PFSK-1 (cell line): ENCODE measurements around the gene MSI2.

Experiments used
- POLR2AphosphoS5 ChIP-seq: IDR thresholded peaks from 2 replicates; pipeline ENCODE4 v1.6.1; 2012; ENCODE audit warnings: low read depth, mild to moderate bottlenecking, control low read depth, low read length, moderate library complexity
- REST ChIP-seq, 2 experiments: IDR thresholded peaks; 2 replicates each; pipeline versions ENCODE4 v1.6.1 to v1.8.0; 2011 to 2012; ENCODE audit warnings: low read depth in 2 of 2, low read length in 2 of 2, control low read depth in 1 of 2, inconsistent platforms in 1 of 2, mild to moderate bottlenecking in 1 of 2, moderate library complexity in 1 of 2; ENCODE audit not compliant: insufficient read depth in 1 of 2
- SIN3A ChIP-seq: IDR thresholded peaks from 2 replicates; pipeline ENCODE4 v1.6.1; 2012; ENCODE audit warnings: mild to moderate bottlenecking, low read length, moderate library complexity, borderline replicate concordance; ENCODE audit not compliant: insufficient read depth
- TAF1 ChIP-seq: IDR thresholded peaks from 2 replicates; pipeline ENCODE4 v1.6.1; 2012; ENCODE audit warnings: low read length, control low read depth, borderline replicate concordance; ENCODE audit not compliant: insufficient read depth

GRCh38 chr17:57331423-57331822 is 75.1 kb downstream of the MSI2 start:
- TF ChIP-seq SIN3A (no peak), TAF1 (no peak), REST (IDR thresholded peaks at IDR 0.05; ENCODE audit: insufficient read depth in 1 of 2, low read depth in 2 of 2, low read length in 2 of 2) (no peak), POLR2AphosphoS5 (no peak)
